Measurements from ENCODE around the gene CAPN10.
"Not testable (repeated sequence)": the region's sequence is repeated elsewhere in the genome, so short reads cannot be mapped to it uniquely, and the experiment has no call there.

Gene CAPN10

GRCh38 chr2:240586198-240586918, at the start of gene CAPN10:
TSS of gene CAPN10 (plus strand) at chr2:240586734. CDS start at chr2:240586912, 178 bp downstream.
- peak; percentile 94 for DNase-seq (ENCODE audit: low spot score)

GRCh38 chr2:240538031-240538780, 48.3 kb upstream of the CAPN10 start:
- no peak for DNase-seq (ENCODE audit: low spot score)

- DNase-seq (ENCODE audit: low spot score) = not testable (repeated sequence)
Observed at GRCh38 chr2:240539101-240539500, 47.4 kb upstream of the CAPN10 start.

- no peak for DNase-seq (ENCODE audit: low spot score)
Observed at GRCh38 chr2:240539906-240540305, 46.6 kb upstream of the CAPN10 start.

- no peak for DNase-seq (ENCODE audit: low spot score)
Observed at GRCh38 chr2:240551288-240551687, 35.2 kb upstream of the CAPN10 start.

GRCh38 chr2:240551811-240552210, 34.7 kb upstream of the CAPN10 start:
- DNase-seq (ENCODE audit: low spot score) = no peak

- no peak for DNase-seq (ENCODE audit: low spot score)
Observed at GRCh38 chr2:240553956-240554480, 32.5 kb upstream of the CAPN10 start.

GRCh38 chr2:240554767-240555493, 31.6 kb upstream of the CAPN10 start:
- no peak for DNase-seq (ENCODE audit: low spot score)

GRCh38 chr2:240555541-240556250, 30.8 kb upstream of the CAPN10 start:
- no peak for DNase-seq (ENCODE audit: low spot score)

- peak; percentile 70 for DNase-seq (ENCODE audit: low spot score)
Observed at GRCh38 chr2:240556553-240557100, 29.9 kb upstream of the CAPN10 start.

GRCh38 chr2:240557101-240557751, 29.3 kb upstream of the CAPN10 start:
- no peak for DNase-seq (ENCODE audit: low spot score)

- peak; percentile 91 for DNase-seq (ENCODE audit: low spot score)
Observed at GRCh38 chr2:240557808-240558207, 28.7 kb upstream of the CAPN10 start, which contains the start of gene ANKMY1. TSS of gene ANKMY1 (minus strand) at chr2:240557988. CDS start at chr2:240557335, 653 bp downstream.

GRCh38 chr2:240558236-240558761, 28.2 kb upstream of the CAPN10 start:
- no peak for DNase-seq (ENCODE audit: low spot score)

GRCh38 chr2:240559286-240559685, 27.2 kb upstream of the CAPN10 start:
- no peak for DNase-seq (ENCODE audit: low spot score)

- DNase-seq (ENCODE audit: low spot score) = peak; percentile 91
Observed at GRCh38 chr2:240560084-240560479, 26.5 kb upstream of the CAPN10 start, which contains the start of gene DUSP28. TSS of gene DUSP28 (plus strand) at chr2:240560357. CDS start at chr2:240560685, 328 bp downstream.

- DNase-seq (ENCODE audit: low spot score) = peak; percentile 93
Observed at GRCh38 chr2:240560480-240561324, 25.8 kb upstream of the CAPN10 start.

- DNase-seq (ENCODE audit: low spot score) = no peak
Observed at GRCh38 chr2:240561325-240561971, 25.1 kb upstream of the CAPN10 start.

GRCh38 chr2:240563231-240563630, 23.3 kb upstream of the CAPN10 start:
- not testable (repeated sequence) for DNase-seq (ENCODE audit: low spot score)

Data from germinal center (tissue), 1 donor.